GM12872 (cell line): ENCODE data around the gene GSTM5.

Experiments used
- CTCF ChIP-seq: IDR thresholded peaks from 3 replicates; pipeline ENCODE4 v1.5.1; 2011; ENCODE audit warnings: low read depth, mild to moderate bottlenecking, low read length, moderate library complexity; ENCODE audit not compliant: insufficient read depth

Gene GSTM5

DNA sequence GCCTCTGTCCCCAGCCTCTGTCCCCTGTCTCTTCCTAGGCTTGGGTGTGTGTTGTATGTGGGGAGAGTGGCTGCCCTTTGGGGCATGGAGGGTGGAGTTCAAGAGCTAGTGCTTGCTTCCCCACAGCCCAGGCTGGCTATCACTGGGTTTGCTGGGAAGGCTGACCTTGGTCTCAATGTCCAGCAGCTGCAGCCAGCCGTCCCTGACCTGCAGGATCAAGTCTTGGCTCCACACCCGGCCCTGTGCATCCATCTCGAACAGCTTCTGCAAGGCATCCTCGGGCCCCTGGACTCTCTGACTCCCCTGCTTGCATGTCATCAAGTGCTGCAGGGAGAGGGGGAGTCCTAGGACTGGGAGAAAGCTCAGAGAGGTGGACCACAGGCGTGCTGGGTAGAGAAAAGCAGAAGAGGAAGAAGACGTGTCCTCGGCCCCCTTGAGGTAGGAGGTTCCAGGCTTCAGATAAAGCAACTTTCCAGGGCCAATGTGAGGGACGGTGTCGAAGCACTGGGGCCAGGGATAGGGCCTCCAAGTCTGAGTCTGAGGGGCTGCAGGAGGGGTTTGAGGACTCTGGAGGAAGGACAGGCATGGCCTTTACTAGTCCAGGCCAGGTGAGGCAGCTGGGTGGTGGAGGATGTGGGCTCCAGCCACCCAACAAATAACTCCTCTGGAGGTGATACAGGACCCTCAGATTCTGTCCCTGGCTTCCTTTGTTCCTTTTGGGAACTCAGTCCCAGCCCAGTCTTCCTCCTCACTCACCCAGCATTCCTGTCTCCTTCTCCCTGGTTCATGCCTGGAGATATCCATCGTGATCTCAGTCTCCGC is 47.7 kb downstream of the GSTM5 start:
- TF ChIP-seq CTCF: no peak

DNA sequence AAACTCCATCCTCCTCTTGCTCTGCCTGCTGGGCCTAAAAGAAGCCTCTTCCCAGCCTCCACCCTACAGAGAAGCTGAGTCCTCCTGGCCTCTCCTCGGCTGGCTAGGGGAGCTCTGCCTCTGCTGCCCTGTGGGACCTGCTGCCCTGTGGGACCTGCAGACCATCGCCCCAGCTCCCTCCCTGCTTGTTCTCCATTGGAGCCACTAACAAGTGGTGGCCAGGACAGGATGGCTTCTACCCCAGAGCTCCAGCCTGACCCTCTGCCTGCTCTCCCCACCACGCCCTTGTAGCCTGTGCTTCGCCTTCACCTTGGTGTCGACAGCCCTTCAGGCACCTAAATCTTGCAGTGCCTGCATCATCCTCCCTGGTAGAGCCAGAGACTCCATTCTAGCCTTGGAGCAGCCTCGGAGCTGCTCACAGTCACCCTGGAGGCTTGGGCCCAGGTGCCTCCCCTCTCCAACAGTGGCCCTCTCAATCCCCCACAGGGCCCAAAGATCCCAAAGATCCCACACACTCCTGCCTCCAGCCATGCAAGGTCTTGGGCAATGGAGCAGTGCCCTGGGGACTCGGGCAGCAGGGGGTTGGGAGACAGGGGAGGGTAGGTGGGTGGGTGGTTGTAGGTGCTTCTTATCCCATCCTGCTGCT is 48.7 kb downstream of the GSTM5 start:
- no peak for TF ChIP-seq CTCF

DNA sequence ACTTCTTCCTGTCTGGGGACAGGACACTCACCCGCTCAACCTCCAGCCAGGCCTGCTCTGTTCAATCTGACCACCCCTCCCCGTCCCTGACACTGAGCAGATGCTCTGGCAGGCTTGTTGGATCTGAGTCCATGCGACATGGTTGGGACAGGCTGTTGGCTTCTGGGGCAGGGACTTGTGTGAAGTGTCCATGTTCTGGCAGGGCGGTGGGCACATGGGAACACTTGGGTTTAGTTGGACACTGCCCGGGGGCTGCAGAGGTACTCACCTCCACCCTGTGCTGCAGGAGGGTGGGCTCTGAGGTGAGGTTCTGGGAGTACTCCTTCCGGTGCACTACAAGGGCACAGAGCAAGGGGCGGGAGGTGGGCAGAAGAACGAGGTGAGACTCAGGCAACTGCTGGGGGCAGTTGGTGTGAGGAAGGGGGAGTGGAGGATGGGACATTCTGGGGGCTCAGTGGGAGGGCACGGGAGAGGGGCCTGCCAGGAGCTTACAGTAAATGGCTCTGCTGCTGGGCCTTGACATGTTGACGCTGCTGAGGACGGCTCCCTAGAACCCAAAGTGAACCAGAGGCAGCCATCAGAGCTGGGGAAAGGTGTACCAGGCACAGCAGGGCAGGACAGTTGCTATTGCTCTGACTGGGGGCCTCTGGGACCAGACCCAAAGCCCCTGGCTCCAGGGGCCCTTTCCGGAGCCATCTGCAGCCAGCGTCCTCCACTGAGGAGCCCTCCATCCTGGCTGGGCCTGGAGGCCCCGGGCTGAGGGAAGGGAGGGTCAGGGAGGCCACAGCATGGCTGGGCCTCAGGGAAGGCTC is 49.4 kb downstream of the GSTM5 start:
- no peak for TF ChIP-seq CTCF

DNA sequence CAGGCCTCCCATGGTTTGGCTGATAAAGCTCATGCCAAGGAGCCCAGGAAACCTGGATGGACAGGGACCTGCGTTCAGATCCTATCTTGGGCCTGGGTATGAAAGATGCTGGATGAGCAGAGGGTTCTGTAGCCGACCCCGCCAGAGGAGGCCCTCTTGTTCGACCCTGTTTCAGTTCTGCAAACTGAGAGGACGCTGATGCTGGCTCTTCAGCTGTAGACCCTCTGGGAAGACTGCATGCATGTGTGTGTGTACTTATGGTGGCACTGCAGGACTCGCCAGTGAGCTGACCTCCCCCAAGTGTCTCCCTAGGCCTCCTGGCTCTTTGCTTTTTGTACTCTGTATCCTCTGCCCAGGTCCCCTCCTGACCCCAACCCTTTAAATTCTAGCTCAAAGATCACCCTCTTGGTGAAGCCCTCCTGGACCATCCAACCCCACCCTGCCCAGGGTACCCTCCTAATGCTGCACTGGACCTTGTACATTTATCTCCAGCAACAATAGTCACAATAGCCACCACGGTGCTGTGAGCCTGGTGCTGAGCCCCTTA is 50.1 kb downstream of the GSTM5 start:
- TF ChIP-seq CTCF: no peak

DNA sequence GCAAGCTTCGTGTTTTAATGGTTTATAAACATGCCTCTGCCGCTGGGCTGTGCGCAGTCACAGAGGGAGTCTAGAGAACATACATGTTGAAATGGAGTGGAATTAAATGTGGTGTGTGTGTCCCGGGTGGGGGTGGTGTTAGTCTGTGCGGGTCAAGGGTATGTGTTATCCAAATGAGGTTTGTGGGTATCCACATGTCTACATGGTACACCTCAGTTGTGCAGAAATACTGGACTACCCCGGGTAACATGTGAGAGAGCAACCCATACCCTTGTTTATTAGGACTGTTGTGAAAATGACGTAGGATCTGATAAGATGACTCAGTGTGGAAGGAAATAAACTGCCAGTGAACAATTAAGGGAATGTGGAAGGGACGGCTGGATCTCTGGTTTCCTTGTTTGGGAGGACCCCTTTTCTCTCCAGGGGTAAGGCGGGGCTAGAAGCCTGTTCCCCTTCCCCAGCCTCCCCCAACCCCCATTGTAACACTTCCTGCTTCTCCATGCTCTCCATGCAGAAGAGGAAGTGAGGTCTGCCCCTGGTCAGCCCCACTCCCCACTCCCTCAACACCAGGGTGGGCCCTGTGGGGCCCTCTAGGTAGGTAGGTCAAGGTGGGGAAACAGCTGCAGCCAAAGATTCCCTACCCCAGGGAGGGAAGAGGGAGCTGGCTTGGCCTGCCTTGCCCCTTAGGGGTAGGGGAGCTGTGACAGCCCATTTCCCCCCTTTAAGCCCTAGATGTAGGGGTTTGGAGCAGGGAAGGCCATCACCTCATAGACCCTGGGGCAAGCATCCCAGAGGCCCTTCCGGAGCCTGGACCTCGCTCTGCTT is 51.0 kb downstream of the GSTM5 start:
- TF ChIP-seq CTCF: no peak

- TF ChIP-seq CTCF: no peak
These were observed 51.8 kb downstream of the GSTM5 start, which contains the start of gene EPS8L3 for GRCh38 chr1:109763646-109764415. TSS of gene EPS8L3 (minus strand) at chr1:109763923. CDS start at chr1:109761749, 2,174 bp downstream.
